Measurements from ENCODE around the gene MRPL37. TPM values are rescaled to one million over a fixed set of nuclear protein-coding genes. Genes with fewer than 3 reads are reported as not detected.

Gene MRPL37
- total RNA-seq, 1 donor, result 79.5 TPM

- no peak for DNase-seq (ENCODE audit: low read depth)
- H3K4me3 ChIP-seq (ENCODE audit: low read depth, low read length), result no peak overlapping the region
- no peak for TF ChIP-seq CTCF (IDR thresholded peaks at IDR 0.05; ENCODE audit: insufficient read depth, low read depth, low read length)
Measured at GRCh38 chr1:54237586-54237985, 37.6 kb downstream of the MRPL37 start.

DNA sequence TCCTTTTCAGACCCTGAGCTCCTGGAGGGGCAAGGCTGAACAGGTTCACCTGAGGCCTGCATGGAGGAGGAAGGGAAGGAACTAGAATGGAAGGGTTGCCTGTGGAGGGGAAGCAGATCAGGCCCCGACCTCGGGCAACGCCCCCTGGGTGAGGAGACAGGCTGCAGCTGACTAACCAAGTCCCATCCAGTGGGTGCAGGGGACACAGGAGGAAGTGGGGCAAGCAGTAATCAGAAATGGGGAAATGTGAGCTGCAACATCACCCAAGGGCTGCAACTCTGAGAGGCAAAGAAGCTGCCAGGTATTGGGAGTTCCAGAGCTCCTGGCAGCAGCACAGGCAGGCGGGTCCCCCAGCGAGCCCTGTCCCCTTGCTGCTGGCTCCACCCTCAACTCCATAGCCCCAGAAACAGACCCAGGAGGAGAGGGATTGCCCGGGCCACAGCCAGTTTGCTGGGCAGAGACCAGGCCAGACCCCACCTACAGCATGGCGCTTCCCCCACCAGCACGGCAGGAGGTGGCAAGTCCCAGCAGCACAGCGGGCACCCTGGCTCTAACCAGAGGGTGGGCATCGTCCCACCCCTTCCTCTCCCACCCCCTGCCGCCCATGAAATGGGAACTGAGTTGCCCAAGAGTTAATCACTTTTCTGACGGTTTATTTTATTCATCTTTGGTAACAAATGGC, 38.5 kb downstream of the MRPL37 start:
- no peak for TF ChIP-seq CTCF (IDR thresholded peaks at IDR 0.05; ENCODE audit: insufficient read depth, low read depth, low read length)
- no peak overlapping the region for H3K4me3 ChIP-seq (ENCODE audit: low read depth, low read length)
- DNase-seq (ENCODE audit: low read depth), result no peak

- TF ChIP-seq CTCF (IDR thresholded peaks at IDR 0.05; ENCODE audit: insufficient read depth, low read depth, low read length), result no peak
- DNase-seq (ENCODE audit: low read depth), result no peak
- H3K4me3 ChIP-seq (ENCODE audit: low read depth, low read length), result no peak overlapping the region
Measured at GRCh38 chr1:54239035-54239383, 39.0 kb downstream of the MRPL37 start.

DNA sequence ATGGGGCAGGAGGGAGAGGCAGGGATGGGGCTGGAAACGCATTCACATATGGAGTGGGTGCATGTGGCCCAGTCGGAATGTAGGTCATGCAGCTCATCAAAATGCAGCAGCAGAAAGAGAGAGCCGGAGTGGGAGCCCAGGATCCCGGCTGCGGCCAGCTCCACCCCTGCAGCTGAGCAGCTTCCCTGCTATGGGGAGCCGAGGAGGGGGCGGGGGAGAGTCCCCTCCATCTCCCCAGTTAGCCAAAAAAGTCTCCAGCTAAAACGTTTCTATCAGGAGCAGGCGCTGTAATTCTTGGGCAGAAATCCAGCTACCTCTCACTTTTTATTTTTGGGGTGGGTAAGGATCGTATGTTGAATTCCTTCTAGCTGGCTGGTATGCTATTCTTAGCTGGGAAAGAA, 39.7 kb downstream of the MRPL37 start:
- no peak overlapping the region for H3K4me3 ChIP-seq (ENCODE audit: low read depth, low read length)
- DNase-seq (ENCODE audit: low read depth), result no peak
- no peak for TF ChIP-seq CTCF (IDR thresholded peaks at IDR 0.05; ENCODE audit: insufficient read depth, low read depth, low read length)

- no peak overlapping the region for H3K4me3 ChIP-seq (ENCODE audit: low read depth, low read length)
- TF ChIP-seq CTCF (IDR thresholded peaks at IDR 0.05; ENCODE audit: insufficient read depth, low read depth, low read length), result no peak
- DNase-seq (ENCODE audit: low read depth), result no peak
Measured at GRCh38 chr1:54240741-54241335, 40.9 kb downstream of the MRPL37 start.

- H3K4me3 ChIP-seq (ENCODE audit: low read depth, low read length), result no peak overlapping the region
Measured at GRCh38 chr1:54241364-54241763, 41.4 kb downstream of the MRPL37 start.

More at GRCh38 chr1:54241364-54241763, 41.4 kb downstream of the MRPL37 start:
- DNase-seq (ENCODE audit: low read depth), result no peak
- TF ChIP-seq CTCF (IDR thresholded peaks at IDR 0.05; ENCODE audit: insufficient read depth, low read depth, low read length), result no peak
